ENCODE results near the gene NRP2.

DNA sequence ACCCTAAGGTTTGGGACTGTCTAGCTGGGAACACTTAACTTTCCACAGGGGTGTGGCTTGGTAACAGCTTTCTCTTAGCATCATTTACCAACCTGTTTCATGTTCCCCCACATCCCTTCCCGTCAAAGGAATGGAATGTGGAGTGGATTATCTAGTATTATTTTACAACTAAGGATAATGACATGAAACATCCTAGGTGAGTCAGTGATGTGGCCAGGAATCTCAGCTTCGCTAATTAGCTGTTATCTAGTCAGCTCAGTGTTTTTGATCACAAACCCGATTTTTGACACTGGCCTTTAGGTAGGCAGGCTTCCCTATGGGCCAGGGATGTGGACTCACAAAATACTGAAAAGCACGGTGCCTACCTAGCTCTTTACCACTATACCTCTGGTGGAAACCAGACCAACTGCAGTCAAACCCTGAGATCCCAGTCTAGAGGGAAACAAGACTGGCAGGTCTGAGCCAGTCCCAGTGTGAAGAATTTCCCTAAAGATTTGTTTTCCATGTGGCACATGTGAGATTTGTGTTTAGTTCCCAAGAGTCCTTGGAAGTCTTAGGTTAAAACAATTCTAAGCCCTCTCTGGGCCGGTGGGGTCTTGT, 2.8 kb upstream of the NRP2 start:
- TF ChIP-seq, protein P1, sequence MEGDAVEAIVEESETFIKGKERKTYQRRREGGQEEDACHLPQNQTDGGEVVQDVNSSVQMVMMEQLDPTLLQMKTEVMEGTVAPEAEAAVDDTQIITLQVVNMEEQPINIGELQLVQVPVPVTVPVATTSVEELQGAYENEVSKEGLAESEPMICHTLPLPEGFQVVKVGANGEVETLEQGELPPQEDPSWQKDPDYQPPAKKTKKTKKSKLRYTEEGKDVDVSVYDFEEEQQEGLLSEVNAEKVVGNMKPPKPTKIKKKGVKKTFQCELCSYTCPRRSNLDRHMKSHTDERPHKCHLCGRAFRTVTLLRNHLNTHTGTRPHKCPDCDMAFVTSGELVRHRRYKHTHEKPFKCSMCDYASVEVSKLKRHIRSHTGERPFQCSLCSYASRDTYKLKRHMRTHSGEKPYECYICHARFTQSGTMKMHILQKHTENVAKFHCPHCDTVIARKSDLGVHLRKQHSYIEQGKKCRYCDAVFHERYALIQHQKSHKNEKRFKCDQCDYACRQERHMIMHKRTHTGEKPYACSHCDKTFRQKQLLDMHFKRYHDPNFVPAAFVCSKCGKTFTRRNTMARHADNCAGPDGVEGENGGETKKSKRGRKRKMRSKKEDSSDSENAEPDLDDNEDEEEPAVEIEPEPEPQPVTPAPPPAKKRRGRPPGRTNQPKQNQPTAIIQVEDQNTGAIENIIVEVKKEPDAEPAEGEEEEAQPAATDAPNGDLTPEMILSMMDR (IDR thresholded peaks at IDR 0.05; ENCODE audit: low read depth, low read length, poor library complexity, severe bottlenecking) = no peak
- TF ChIP-seq EZH2phosphoT487 (IDR thresholded peaks at IDR 0.05; ENCODE audit: borderline replicate concordance, low read length) = no peak

All from DOHH2 (cell line).